ENCODE data around the gene XRCC5. TPM values are rescaled to one million over a fixed set of nuclear protein-coding genes. Genes with fewer than 3 reads are reported as not detected.

XRCC5 gene
- total RNA-seq, 1 experiment from 2014 or later: 322 TPM

- CTCF ChIA-PET: interaction anchor here (0.6 to 1.0 kb wide), 2 partner anchors 13 to 102 kb away, joined by 3 to 4 read pairs; no protein-coding TSS in a partner anchor
- H3K27me3 ChIP-seq (ENCODE audit: control insufficient read depth, insufficient read depth, low read length): no peaks in the 10 kb centered on the region
- POLR2A ChIA-PET: interaction anchor here (0.5 to 0.6 kb wide), 2 partner anchors 11 to 70 kb away, joined by 3 to 5 read pairs; no protein-coding TSS in a partner anchor
- BruUV-seq (replicated peaks): no TSS peak
- in situ Hi-C loops (cut with HindIII; ENCODE audit: low pct_unique_long_range_greater_than_20kb, low sequenced_read_pairs): no loop called here
- TF ChIP-seq TCF7L2 (IDR thresholded peaks at IDR 0.05; ENCODE audit: low read depth, low read length): no peak
- no peak for TF ChIP-seq REST (IDR thresholded peaks at IDR 0.05; ENCODE audit: insufficient read depth in 1 of 2, low read depth in 2 of 2, low read length in 1 of 2)
- TF ChIP-seq SIN3A (IDR thresholded peaks at IDR 0.05; ENCODE audit: borderline replicate concordance, insufficient read depth, low read depth, low read length): no peak
- no peak for TF ChIP-seq CTCF (IDR thresholded peaks at IDR 0.05)
- no peak for TF ChIP-seq POLR2AphosphoS5 (IDR thresholded peaks at IDR 0.05; ENCODE audit: low read depth, low read length)
- H3K36me3 ChIP-seq (ENCODE audit: control insufficient read depth, insufficient read depth, low read length): peaks cover 80% of the 10 kb centered on the region
- DNase-seq (ENCODE audit: low read depth, low spot score) (no peak), ATAC-seq (peak; percentile 63)
- peaks cover 38% of the 10 kb centered on the region for H3K4me1 ChIP-seq (ENCODE audit: control insufficient read depth, insufficient read depth, low read length)
- no peaks in the 10 kb centered on the region for H3K9me3 ChIP-seq (ENCODE audit: control insufficient read depth, insufficient read depth, low read depth, low read length)
- H3K27ac ChIP-seq (ENCODE audit: low read length): peak overlapping the region; percentile 45; the same call in 1 of the 2 replicates
- intact Hi-C loops (cut with micrococcal nuclease; ENCODE audit: unreplicated experiment): no loop called here
- no peak overlapping the region for H3K4me3 ChIP-seq (ENCODE audit: low read depth in 2 of 2, low read length in 2 of 2)
Measured at GRCh38 chr2:216114382-216114713, 5.2 kb downstream of the XRCC5 start.

GRCh38 chr2:216114714-216115531 lies 5.8 kb downstream of the XRCC5 start:
- peak; percentile 96 for DNase-seq (ENCODE audit: low read depth, low spot score)
- intact Hi-C loops (cut with micrococcal nuclease; ENCODE audit: unreplicated experiment) (no loop called here), in situ Hi-C loops (cut with HindIII; ENCODE audit: low pct_unique_long_range_greater_than_20kb, low sequenced_read_pairs) (no loop called here)
- ChIA-PET POLR2A (interaction anchor here (0.5 to 0.6 kb wide), 2 partner anchors 10 to 69 kb away, joined by 3 to 5 read pairs; no protein-coding TSS in a partner anchor), CTCF (interaction anchor here (0.6 to 1.0 kb wide), 2 partner anchors 13 to 103 kb away, joined by 3 to 4 read pairs; no protein-coding TSS in a partner anchor)
- TF ChIP-seq TCF7L2 (IDR thresholded peaks at IDR 0.05; ENCODE audit: low read depth, low read length) (0 out of 2 replicates have a peak, but pooled peaks have one; percentile 42), SIN3A (IDR thresholded peaks at IDR 0.05; ENCODE audit: borderline replicate concordance, insufficient read depth, low read depth, low read length) (no peak), CTCF (IDR thresholded peaks at IDR 0.05) (peak; percentile 96), REST (IDR thresholded peaks at IDR 0.05; ENCODE audit: insufficient read depth in 1 of 2, low read depth in 2 of 2, low read length in 1 of 2) (no peak), POLR2AphosphoS5 (IDR thresholded peaks at IDR 0.05; ENCODE audit: low read depth, low read length) (peak; percentile 98)
- Histone ChIP-seq H3K27ac (ENCODE audit: low read length) (peak overlapping the region; percentile 99), H3K36me3 (ENCODE audit: control insufficient read depth, insufficient read depth, low read length) (peaks cover 81% of the 10 kb centered on the region), H3K4me1 (ENCODE audit: control insufficient read depth, insufficient read depth, low read length) (peaks cover 38% of the 10 kb centered on the region), H3K9me3 (ENCODE audit: control insufficient read depth, insufficient read depth, low read depth, low read length) (no peaks in the 10 kb centered on the region), H3K4me3 (ENCODE audit: low read depth in 2 of 2, low read length in 2 of 2) (peak overlapping the region; percentile 50 to 67), H3K27me3 (ENCODE audit: control insufficient read depth, insufficient read depth, low read length) (no peaks in the 10 kb centered on the region)
- no TSS peak for BruUV-seq (replicated peaks)
- peak; percentile 98 for ATAC-seq
